ENCODE data around the gene APOA5. TPM values are rescaled to one million over a fixed set of nuclear protein-coding genes. Genes with fewer than 3 reads are reported as not detected.

Gene APOA5
- polyA plus RNA-seq, 1 of the 3 experiments (the other 2 are of a cell fraction) = not detected

DNA sequence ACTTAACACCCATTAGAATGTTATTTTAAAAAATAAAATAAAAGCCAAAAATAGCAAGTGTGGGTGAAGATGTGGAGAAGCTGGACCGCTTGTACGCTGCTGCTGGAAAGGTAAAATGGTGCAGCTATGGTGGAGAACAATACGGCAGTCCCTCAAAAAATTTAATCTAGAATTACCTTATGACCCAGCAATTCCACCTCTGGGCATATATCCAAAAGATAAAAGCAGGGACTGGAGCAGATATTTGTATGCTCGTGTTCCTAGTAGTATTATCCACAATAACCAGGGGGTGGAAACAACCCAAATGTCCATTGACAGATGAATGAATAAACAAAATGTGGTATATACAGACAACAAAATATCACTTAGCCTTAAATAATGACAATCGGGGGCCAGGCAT lies 6.1 kb upstream of the APOA5 start:
- ChIA-PET POLR2A (no interaction called here), CTCF (interaction anchor here (1.0 to 1.5 kb wide), 2 partner anchors 38 to 308 kb away, joined by 3 to 5 read pairs; no protein-coding TSS in a partner anchor)
- Histone ChIP-seq H3K4me1 (ENCODE audit: control insufficient read depth in 1 of 2, insufficient read depth in 2 of 2, low read depth in 1 of 2, low read length in 1 of 2) (peaks cover 0 to 4% of the 10 kb centered on the region in 2 experiments; a peak in 1 of 4 replicates), H3K9me3 (no peaks in the 10 kb centered on the region), H3K27me3 (ENCODE audit: insufficient read depth) (no peaks in the 10 kb centered on the region), H3K27ac (ENCODE audit: low read depth in 2 of 2, low read length in 1 of 2) (no peak overlapping the region), H3K4me3 (ENCODE audit: low read depth in 2 of 2, low read length in 1 of 2) (no peak overlapping the region), H3K9ac (no peak overlapping the region), H2AFZ (ENCODE audit: low read depth) (no peak overlapping the region), H4K20me1 (ENCODE audit: insufficient read depth) (no peaks in the 10 kb centered on the region), H3K36me3 (replicated peaks in 1 of 2; ENCODE audit: control insufficient read depth in 1 of 2, insufficient read depth in 2 of 2, low read length in 1 of 2) (no peaks in the 10 kb centered on the region), H3K9me2 (no peaks in the 10 kb centered on the region), H3K79me2 (ENCODE audit: insufficient read depth) (no peaks in the 10 kb centered on the region), H3K4me2 (no peak overlapping the region), H3F3A (replicated peaks; ENCODE audit: insufficient read depth) (peaks cover 9% of the 10 kb centered on the region)
- no peak for DNase-seq
- WGBS (ENCODE audit: low lambda C conversion rate) = 90% methylated on average over 5 of the region's 5 CpGs
- TF ChIP-seq RFX5 (IDR thresholded peaks at IDR 0.05; ENCODE audit: low read length) (no peak), SIN3A (IDR thresholded peaks at IDR 0.05; ENCODE audit: borderline replicate concordance, low read depth, low read length) (no peak), FOXJ3 (CRISPR knock-in tag; IDR thresholded peaks at IDR 0.05) (no peak), MXI1 (IDR thresholded peaks at IDR 0.05; ENCODE audit: low read depth, low read length) (no peak)

DNA sequence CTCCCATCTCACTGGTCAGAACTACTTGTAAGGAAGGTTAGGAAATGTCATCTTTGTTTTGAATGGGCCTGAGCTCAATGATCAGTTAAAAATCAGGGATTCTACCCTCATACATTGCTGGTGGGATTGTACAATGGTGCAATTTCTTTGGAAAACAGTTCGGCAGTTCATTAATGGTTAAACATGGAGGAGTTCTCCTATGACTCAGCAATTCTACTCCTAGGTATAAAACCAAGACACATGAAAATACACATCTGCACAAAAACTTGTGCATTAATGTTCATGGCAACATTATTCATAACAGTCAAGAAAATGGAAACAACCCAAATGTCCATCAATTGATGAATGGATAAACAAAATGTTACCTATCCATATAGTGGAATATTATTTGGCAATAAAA lies 4.9 kb upstream of the APOA5 start:
- no peak overlapping the region for H3K9ac ChIP-seq
- no peak overlapping the region for H3K27ac ChIP-seq (ENCODE audit: low read depth in 2 of 2, low read length in 1 of 2)
- H2AFZ ChIP-seq (ENCODE audit: low read depth) = no peak overlapping the region
- no peaks in the 10 kb centered on the region for H3K9me2 ChIP-seq
- no peaks in the 10 kb centered on the region for H4K20me1 ChIP-seq (ENCODE audit: insufficient read depth)
- TF ChIP-seq, protein P1, sequence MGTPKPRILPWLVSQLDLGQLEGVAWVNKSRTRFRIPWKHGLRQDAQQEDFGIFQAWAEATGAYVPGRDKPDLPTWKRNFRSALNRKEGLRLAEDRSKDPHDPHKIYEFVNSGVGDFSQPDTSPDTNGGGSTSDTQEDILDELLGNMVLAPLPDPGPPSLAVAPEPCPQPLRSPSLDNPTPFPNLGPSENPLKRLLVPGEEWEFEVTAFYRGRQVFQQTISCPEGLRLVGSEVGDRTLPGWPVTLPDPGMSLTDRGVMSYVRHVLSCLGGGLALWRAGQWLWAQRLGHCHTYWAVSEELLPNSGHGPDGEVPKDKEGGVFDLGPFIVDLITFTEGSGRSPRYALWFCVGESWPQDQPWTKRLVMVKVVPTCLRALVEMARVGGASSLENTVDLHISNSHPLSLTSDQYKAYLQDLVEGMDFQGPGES (IDR thresholded peaks at IDR 0.05; ENCODE audit: low read depth, low read length) = no peak
- TF ChIP-seq, protein P2, sequence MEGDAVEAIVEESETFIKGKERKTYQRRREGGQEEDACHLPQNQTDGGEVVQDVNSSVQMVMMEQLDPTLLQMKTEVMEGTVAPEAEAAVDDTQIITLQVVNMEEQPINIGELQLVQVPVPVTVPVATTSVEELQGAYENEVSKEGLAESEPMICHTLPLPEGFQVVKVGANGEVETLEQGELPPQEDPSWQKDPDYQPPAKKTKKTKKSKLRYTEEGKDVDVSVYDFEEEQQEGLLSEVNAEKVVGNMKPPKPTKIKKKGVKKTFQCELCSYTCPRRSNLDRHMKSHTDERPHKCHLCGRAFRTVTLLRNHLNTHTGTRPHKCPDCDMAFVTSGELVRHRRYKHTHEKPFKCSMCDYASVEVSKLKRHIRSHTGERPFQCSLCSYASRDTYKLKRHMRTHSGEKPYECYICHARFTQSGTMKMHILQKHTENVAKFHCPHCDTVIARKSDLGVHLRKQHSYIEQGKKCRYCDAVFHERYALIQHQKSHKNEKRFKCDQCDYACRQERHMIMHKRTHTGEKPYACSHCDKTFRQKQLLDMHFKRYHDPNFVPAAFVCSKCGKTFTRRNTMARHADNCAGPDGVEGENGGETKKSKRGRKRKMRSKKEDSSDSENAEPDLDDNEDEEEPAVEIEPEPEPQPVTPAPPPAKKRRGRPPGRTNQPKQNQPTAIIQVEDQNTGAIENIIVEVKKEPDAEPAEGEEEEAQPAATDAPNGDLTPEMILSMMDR (IDR thresholded peaks at IDR 0.05) = no peak
- TF ChIP-seq EZH2phosphoT487 (IDR thresholded peaks at IDR 0.05; ENCODE audit: borderline replicate concordance, low read depth) = no peak
- TF ChIP-seq MXI1 (IDR thresholded peaks at IDR 0.05; ENCODE audit: low read depth, low read length) = no peak
- TF ChIP-seq POLR2AphosphoS5 (IDR thresholded peaks at IDR 0.05; ENCODE audit: low read depth, low read length) = no peak
- TF ChIP-seq PBX3 (IDR thresholded peaks at IDR 0.05) = no peak
- no peaks in the 10 kb centered on the region for H3K79me2 ChIP-seq (ENCODE audit: insufficient read depth)
- no peaks in the 10 kb centered on the region for H3K9me3 ChIP-seq
- WGBS (ENCODE audit: low lambda C conversion rate) = 85% methylated on average over 1 of the region's 1 CpG
- CTCF ChIA-PET = interaction anchor here (0.6 to 11.4 kb wide), 3 partner anchors 22 to 308 kb away, joined by 3 to 268 read pairs (median 4); partner anchors contain the start of gene SIK3
- H3K4me2 ChIP-seq = no peak overlapping the region
- peaks cover 11% of the 10 kb centered on the region for H3F3A ChIP-seq (replicated peaks; ENCODE audit: insufficient read depth)
- H3K36me3 ChIP-seq (replicated peaks in 1 of 2; ENCODE audit: control insufficient read depth in 1 of 2, insufficient read depth in 2 of 2, low read length in 1 of 2) = no peaks in the 10 kb centered on the region
- peaks cover 2 to 8% of the 10 kb centered on the region in 2 experiments; a peak in 2 of 4 replicates for H3K4me1 ChIP-seq (ENCODE audit: control insufficient read depth in 1 of 2, insufficient read depth in 2 of 2, low read depth in 1 of 2, low read length in 1 of 2)
- H3K4me3 ChIP-seq (ENCODE audit: low read depth in 2 of 2, low read length in 1 of 2) = no peak overlapping the region
- H3K27me3 ChIP-seq (ENCODE audit: insufficient read depth) = no peaks in the 10 kb centered on the region
- POLR2A ChIA-PET = no interaction called here
- DNase-seq = no peak
